HepG2 (cell line): ENCODE data around the gene XPO5. TPM values are rescaled to one million over a fixed set of nuclear protein-coding genes. Genes with fewer than 3 reads are reported as not detected.

Source experiments
- AGO1 ChIP-seq: fragments of 200-400 bp; formaldehyde crosslinking; IDR thresholded peaks from 2 replicates; pipeline ENCODE4 v1.6.1; 2017; ENCODE audit warnings: mild to moderate bottlenecking, low read depth, low read length, moderate library complexity; ENCODE audit not compliant: poor library complexity, severe bottlenecking
- FLYWCH1 ChIP-seq: sonication (generic); formaldehyde crosslinking; IDR thresholded peaks from 2 replicates; pipeline ENCODE4 v1.8.1; 2023; ENCODE audit warnings: mild to moderate bottlenecking, missing genetic modification reagents
- MBNL3 ChIP-seq: fragments of 250-450 bp; sonication (Bioruptor Pico); conservative IDR thresholded peaks from 2 replicates; pipeline ENCODE4 v1.8.0; 2022; ENCODE audit warnings: mild to moderate bottlenecking, inconsistent platforms
- MEIS1 ChIP-seq: sonication (generic); formaldehyde crosslinking; IDR thresholded peaks from 2 replicates; pipeline ENCODE4 v1.9.0; 2021; ENCODE audit warnings: mild to moderate bottlenecking, missing genetic modification reagents, moderate library complexity, borderline replicate concordance
- MIER2 ChIP-seq: IDR thresholded peaks from 2 replicates; pipeline ENCODE4 v1.6.1; 2016; ENCODE audit warnings: missing biosample characterization, missing genetic modification reagents
- NFIB ChIP-seq: sonication (generic); formaldehyde crosslinking; IDR thresholded peaks from 2 replicates; pipeline ENCODE4 v1.9.0; 2021; ENCODE audit warnings: missing genetic modification reagents, mild to moderate bottlenecking, borderline replicate concordance
- NR2F6 ChIP-seq, 2 experiments: IDR thresholded peaks; 2 replicates each; pipeline ENCODE4 v1.6.1; 2016; ENCODE audit warnings: antibody characterized with exemption in 1 of 2, mild to moderate bottlenecking in 1 of 2
- PAX8 ChIP-seq: sonication (generic); formaldehyde crosslinking; IDR thresholded peaks from 2 replicates; pipeline ENCODE4 v1.8.0; 2022; ENCODE audit warnings: mild to moderate bottlenecking, missing genetic modification reagents, borderline replicate concordance
- PHF8 ChIP-seq: sonication (generic); formaldehyde crosslinking; IDR thresholded peaks from 2 replicates; pipeline ENCODE4 v1.5.0; 2020; ENCODE audit warnings: missing genetic modification reagents
- RBAK ChIP-seq: sonication (generic); formaldehyde crosslinking; IDR thresholded peaks from 2 replicates; pipeline ENCODE4 v1.5.1; 2020; ENCODE audit warnings: mild to moderate bottlenecking, missing genetic modification reagents
- SALL2 ChIP-seq: sonication (generic); formaldehyde crosslinking; IDR thresholded peaks from 2 replicates; pipeline ENCODE4 v1.8.1; 2023; ENCODE audit warnings: mild to moderate bottlenecking, missing genetic modification reagents, inconsistent platforms
- SMAD9 ChIP-seq: sonication (generic); formaldehyde crosslinking; IDR thresholded peaks from 2 replicates; pipeline ENCODE4 v1.5.1; 2020; ENCODE audit warnings: mild to moderate bottlenecking, missing genetic modification reagents
- SOX6 ChIP-seq, 2 experiments: fragments of 450-650 bp in 1 of 2; sonication (generic) in 1 of 2; formaldehyde crosslinking in 1 of 2; IDR thresholded peaks; 2 replicates each; pipeline versions ENCODE4 v1.4.0 to v1.6.1; 2017 to 2020; ENCODE audit warnings: antibody characterized with exemption in 1 of 2, mild to moderate bottlenecking in 1 of 2, missing genetic modification reagents in 1 of 2
- ZNF207 ChIP-seq: fragments of 450-650 bp; IDR thresholded peaks from 2 replicates; pipeline ENCODE4 v1.6.1; 2016; ENCODE audit warnings: antibody characterized with exemption, borderline replicate concordance
- polyA plus RNA-seq, 8 experiments: library from polyadenylated mRNA; depleted of rRNA in 3 of 8; stranded (reverse) in 7 of 8; unstranded in 1 of 8; fragments of >200 nt; fragmentation: Illumina TruSeq in 4 of 8; extraction: Trizol in 4 of 8; gene quantifications; 2 replicates each; pipeline versions ENCODE4 v1.2.1 to v1.2.3, GENCODE V29; 2011 to 2016; ENCODE audit warnings: low read depth in 4 of 8, missing spikeins in 1 of 8, mixed read lengths in 1 of 8; ENCODE audit not compliant: insufficient read depth in 1 of 8
- total RNA-seq, 5 experiments: library from RNA; depleted of rRNA; stranded (reverse); fragments of >200 nt; fragmentation: Illumina TruSeq; extraction: Trizol; gene quantifications; 2 replicates each; pipeline ENCODE4 v1.2.3, GENCODE V29; 2016; ENCODE audit warnings: low read depth in 1 of 5
- TF ChIP-seq, protein P1 (sequence below): sonication (generic); formaldehyde crosslinking; IDR thresholded peaks from 2 replicates; pipeline ENCODE4 v1.8.0; 2022; ENCODE audit warnings: missing genetic modification reagents, low read depth, mild to moderate bottlenecking, borderline replicate concordance
- TF ChIP-seq, protein P2 (sequence below): IDR thresholded peaks from 2 replicates; pipeline ENCODE4 v1.6.1; 2016; ENCODE audit warnings: mild to moderate bottlenecking, missing biosample characterization, missing genetic modification reagents
- TF ChIP-seq, protein P3 (sequence below): sonication (generic); formaldehyde crosslinking; IDR thresholded peaks from 2 replicates; pipeline ENCODE4 v1.5.0; 2020; ENCODE audit warnings: missing genetic modification reagents
- TF ChIP-seq, protein P4 (sequence below): sonication (generic); formaldehyde crosslinking; IDR thresholded peaks from 2 replicates; pipeline ENCODE4 v1.4.0; 2020; ENCODE audit warnings: mild to moderate bottlenecking, missing genetic modification reagents
- TF ChIP-seq, protein P5 (sequence below): sonication (generic); formaldehyde crosslinking; conservative IDR thresholded peaks from 2 replicates; pipeline ENCODE4 v1.4.0; 2020; ENCODE audit warnings: missing genetic modification reagents

XPO5 gene
- total and polyA plus RNA-seq, 2 of the 13 experiments (the other 11 are each of a cell fraction or from before 2014, with no cell fraction given), result 52.2 to 68.0 TPM

DNA sequence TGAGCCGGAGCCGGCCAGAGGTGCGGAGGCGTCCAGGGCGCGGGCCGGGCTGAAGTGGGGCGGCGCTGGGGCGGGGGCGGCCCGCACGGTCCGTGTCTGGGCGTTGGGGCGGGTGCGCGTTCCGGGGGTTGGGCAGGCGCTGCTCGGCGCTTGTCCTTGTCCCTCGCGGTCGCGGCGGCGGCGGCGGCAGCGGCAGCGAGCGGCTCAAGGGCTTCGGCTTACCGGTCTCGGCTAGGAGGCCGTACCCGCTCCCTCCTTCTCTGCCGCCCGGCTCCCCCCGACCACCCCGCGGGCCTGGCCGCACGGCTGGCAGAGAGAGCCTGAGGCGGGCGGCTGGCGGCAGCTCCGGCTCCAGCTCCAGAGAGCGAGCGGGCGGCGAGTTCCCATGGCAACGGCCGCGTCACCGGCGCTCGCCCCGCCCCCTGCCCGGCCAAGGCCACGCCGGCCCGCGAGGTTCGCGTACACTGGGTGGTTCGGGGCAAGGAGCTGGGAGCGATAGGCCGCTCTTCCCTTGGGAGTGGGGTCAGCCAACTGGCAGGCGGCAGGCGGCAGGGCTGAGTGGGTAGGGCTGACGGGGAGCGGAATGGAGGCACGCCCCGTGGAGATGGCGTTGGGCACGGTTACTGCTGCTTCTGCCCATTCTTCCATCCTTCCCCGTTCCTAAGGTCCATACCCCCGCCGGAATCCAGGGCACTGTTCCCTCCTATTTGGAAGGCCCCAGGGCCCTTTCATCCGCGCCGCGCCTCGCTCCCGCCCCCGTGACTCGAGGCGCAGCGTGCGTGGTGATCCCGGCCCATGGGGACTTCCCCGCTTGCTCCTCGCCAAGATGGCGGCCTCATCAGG, 65.6 kb downstream of the XPO5 start, which contains the start of gene LRRC73 (continued):
- TF ChIP-seq, protein P1, sequence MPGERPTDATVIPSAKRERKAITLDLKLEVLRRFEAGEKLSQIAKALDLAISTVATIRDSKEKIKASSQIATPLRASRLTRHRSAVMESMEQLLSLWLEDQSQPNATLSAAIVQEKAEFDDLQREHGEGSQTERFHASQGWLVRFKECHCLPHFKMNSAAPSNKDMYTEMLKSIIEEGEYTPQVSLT (CRISPR knock-in tag), result no peak; the same call in 1 of the 2 replicates
- TF ChIP-seq ZNF207, result no peak
- TF ChIP-seq, protein P2, sequence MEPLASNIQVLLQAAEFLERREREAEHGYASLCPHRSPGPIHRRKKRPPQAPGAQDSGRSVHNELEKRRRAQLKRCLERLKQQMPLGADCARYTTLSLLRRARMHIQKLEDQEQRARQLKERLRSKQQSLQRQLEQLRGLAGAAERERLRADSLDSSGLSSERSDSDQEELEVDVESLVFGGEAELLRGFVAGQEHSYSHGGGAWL (CRISPR knock-in tag), result no peak; the same call in 1 of the 2 replicates
- TF ChIP-seq MEIS1 (CRISPR knock-in tag), result peak; percentile 77; the same call in 1 of the 2 replicates
- TF ChIP-seq, protein P3, sequence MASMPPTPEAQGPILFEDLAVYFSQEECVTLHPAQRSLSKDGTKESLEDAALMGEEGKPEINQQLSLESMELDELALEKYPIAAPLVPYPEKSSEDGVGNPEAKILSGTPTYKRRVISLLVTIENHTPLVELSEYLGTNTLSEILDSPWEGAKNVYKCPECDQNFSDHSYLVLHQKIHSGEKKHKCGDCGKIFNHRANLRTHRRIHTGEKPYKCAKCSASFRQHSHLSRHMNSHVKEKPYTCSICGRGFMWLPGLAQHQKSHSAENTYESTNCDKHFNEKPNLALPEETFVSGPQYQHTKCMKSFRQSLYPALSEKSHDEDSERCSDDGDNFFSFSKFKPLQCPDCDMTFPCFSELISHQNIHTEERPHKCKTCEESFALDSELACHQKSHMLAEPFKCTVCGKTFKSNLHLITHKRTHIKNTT (CRISPR knock-in tag), result no peak
- TF ChIP-seq RBAK (CRISPR knock-in tag), result no peak
- TF ChIP-seq, protein P4, sequence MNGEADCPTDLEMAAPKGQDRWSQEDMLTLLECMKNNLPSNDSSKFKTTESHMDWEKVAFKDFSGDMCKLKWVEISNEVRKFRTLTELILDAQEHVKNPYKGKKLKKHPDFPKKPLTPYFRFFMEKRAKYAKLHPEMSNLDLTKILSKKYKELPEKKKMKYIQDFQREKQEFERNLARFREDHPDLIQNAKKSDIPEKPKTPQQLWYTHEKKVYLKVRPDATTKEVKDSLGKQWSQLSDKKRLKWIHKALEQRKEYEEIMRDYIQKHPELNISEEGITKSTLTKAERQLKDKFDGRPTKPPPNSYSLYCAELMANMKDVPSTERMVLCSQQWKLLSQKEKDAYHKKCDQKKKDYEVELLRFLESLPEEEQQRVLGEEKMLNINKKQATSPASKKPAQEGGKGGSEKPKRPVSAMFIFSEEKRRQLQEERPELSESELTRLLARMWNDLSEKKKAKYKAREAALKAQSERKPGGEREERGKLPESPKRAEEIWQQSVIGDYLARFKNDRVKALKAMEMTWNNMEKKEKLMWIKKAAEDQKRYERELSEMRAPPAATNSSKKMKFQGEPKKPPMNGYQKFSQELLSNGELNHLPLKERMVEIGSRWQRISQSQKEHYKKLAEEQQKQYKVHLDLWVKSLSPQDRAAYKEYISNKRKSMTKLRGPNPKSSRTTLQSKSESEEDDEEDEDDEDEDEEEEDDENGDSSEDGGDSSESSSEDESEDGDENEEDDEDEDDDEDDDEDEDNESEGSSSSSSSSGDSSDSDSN (CRISPR knock-in tag), result peak; percentile 68; the same call in 1 of the 2 replicates
- no peak for TF ChIP-seq SMAD9 (CRISPR knock-in tag)
- TF ChIP-seq MBNL3 (CRISPR knock-in tag), result no peak
- TF ChIP-seq PAX8 (CRISPR knock-in tag), result no peak
- TF ChIP-seq AGO1, result peak; percentile 95
- no peak for TF ChIP-seq SOX6 (IDR thresholded peaks at IDR 0.05)
- peak; percentile 33; the same call in 1 of the 2 replicates for TF ChIP-seq SOX6 (CRISPR knock-in tag; IDR thresholded peaks at IDR 0.05)
- TF ChIP-seq, protein P5, sequence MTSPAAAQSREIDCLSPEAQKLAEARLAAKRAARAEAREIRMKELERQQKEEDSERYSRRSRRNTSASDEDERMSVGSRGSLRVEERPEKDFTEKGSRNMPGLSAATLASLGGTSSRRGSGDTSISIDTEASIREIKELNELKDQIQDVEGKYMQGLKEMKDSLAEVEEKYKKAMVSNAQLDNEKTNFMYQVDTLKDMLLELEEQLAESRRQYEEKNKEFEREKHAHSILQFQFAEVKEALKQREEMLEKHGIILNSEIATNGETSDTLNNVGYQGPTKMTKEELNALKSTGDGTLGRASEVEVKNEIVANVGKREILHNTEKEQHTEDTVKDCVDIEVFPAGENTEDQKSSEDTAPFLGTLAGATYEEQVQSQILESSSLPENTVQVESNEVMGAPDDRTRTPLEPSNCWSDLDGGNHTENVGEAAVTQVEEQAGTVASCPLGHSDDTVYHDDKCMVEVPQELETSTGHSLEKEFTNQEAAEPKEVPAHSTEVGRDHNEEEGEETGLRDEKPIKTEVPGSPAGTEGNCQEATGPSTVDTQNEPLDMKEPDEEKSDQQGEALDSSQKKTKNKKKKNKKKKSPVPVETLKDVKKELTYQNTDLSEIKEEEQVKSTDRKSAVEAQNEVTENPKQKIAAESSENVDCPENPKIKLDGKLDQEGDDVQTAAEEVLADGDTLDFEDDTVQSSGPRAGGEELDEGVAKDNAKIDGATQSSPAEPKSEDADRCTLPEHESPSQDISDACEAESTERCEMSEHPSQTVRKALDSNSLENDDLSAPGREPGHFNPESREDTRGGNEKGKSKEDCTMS (CRISPR knock-in tag), result no peak
- TF ChIP-seq FLYWCH1 (CRISPR knock-in tag), result no peak
- TF ChIP-seq NFIB (CRISPR knock-in tag), result no peak
- TF ChIP-seq SALL2, result peak; percentile 61; the same call in 1 of the 2 replicates
- no peak for TF ChIP-seq NR2F6 (IDR thresholded peaks at IDR 0.05)
- TF ChIP-seq NR2F6 (CRISPR knock-in tag; IDR thresholded peaks at IDR 0.05), result no peak
- TF ChIP-seq PHF8, result no peak; the same call in 1 of the 2 replicates
- TF ChIP-seq MIER2, result no peak
